Hindlimb muscle (tissue), 1 donor: ENCODE measurements around the gene IGSF1. TPM values are rescaled to one million over a fixed set of nuclear protein-coding genes. Genes with fewer than 3 reads are reported as not detected.
A peak's percentile ranks its signal among the peaks of the same experiment; 100 is the strongest.
"Not testable (repeated sequence)": the region's sequence is repeated elsewhere in the genome, so short reads cannot be mapped to it uniquely, and the experiment has no call there.

Source experiments
- DNase-seq: peaks from one replicate; pipeline ENCODE4 v3.0.0-alpha.2; 2013
- polyA plus RNA-seq: library from polyadenylated mRNA; unstranded; fragments of 120-200 nt; gene quantifications from one replicate; pipeline ENCODE4 v1.2.1, GENCODE V29; 2013; ENCODE audit not compliant: insufficient read length

IGSF1 gene
- polyA plus RNA-seq, 1 donor: 85.8 TPM

DNA sequence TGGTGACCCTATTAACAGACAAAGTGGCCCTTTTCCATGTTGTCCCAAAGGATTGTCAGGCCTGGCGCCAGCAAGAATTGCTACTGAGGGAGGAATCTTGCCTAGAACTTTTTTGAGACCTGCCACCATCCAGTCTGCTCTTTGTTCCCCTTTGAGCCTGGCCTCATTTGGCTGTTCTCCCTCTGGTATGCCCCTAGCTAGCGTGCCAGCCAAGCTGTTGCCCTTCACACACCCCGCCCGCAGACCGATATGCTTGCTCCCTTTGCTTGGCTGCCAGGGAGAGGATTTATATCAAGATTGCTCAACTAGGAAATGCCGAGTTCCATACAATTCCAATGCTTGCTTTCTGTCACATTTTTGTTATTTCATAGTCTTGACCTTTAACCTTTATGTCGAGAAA, 24.4 kb downstream of the IGSF1 start:
- DNase-seq: no peak

GRCh38 chrX:131264053-131264452, 25.1 kb downstream of the IGSF1 start:
- DNase-seq: no peak

DNA sequence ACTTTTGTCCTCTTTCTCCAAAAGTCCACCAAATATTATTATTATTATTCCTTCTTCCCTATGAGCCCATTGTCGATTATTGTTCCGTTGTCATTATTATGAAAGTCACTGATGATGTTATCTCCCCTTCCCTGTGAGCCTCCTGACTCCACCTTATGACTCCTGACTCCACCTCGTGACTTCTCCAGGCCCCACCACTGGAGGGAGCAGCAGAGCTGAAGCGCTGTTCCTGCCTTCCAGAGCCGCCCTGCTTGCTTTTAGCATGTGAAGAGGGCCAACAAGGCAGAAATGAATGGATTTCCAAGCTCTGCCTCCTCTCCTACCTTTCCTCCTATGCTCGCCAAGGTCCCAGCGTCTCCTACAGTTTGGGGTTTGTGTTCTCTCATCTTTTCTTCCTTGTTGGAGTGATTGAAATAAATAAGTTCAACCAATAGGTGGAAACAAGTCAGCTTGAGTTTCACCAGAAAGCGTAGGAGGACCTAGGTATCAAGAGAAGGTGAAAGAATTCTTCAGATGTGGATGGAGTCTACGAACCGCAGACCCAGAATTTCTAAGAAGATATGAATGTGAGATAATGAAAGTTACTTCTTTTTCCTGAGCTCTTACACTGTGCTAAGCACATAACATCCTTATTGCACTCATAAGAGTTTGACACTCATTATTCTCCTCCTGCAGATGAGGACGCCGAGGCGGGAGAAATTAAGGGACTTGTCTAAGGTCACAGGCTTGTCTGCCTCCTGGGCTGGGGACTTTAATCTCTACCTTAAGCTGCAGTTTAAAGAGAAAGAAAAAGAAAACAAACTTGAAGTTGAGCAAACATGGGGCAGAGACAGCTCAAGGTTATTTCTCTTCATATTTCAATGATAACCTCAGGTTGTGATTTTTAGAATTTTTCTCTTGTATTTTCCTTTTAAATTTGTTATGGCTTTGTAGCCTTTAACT, 26.1 kb downstream of the IGSF1 start:
- no peak for DNase-seq

GRCh38 chrX:131262200-131262599, 26.9 kb downstream of the IGSF1 start:
- no peak for DNase-seq

- no peak for DNase-seq
Observed at GRCh38 chrX:131257367-131257766, 31.7 kb downstream of the IGSF1 start.

- DNase-seq: not testable (repeated sequence)
Observed at GRCh38 chrX:131250984-131251738, 37.9 kb downstream of the IGSF1 start.

DNA sequence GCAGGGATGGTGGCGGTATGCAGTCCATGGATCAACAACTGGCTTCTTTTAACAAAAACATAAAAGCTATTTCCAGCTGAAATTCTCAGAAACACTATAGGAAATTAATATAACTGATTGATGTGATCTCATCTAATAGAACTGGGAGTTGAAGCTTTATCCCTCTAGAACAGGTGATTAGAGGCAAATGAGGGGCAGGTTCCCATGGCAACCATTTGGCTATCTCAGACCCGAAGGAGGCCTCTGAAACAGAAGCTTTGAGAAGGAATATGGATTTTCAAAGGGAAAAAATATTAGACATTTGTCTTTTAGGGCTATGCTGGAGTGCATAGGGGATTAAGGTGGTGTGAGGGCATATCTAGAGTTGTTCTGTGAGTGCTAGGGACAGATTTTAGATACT, 50.0 kb downstream of the IGSF1 start:
- DNase-seq: no peak

GRCh38 chrX:131237363-131237762, 51.7 kb downstream of the IGSF1 start:
- no peak for DNase-seq

DNA sequence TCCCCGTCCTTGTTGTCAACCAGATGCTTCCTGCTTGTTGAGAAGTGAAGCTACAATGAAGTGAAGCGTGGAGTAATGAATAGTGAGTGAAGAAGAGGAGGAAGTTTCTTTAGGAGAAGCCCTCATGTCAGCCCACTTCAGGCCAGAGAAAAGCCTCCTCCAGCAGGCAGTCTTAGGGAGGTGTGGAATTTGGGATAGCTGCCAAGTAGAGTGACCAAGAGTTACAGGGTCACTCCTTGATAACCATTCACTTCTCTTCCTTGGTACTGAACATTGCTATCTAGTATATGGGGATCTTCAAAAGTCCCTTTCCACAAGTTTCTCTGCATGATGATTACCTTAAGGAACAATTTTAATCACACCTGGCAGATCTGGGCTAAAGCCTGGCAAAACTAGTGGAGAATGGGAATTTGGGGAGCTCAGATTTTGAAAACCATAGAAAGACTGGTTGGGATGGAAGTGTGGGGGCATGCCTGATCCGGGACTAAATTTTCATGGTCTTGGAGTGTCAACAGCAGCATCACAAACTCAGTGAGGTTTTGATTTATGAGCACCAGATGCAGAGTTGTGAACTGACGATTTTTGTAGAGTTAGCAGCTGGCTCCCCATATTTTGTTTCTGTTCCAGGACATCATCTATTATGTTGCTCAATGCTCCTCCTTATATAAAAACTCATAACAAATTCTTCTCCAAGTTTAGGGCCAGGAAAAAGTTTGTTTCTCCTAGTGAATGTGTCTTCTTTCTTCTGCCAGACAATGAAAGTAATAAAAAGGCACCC, 53.1 kb downstream of the IGSF1 start:
- peak; percentile 26 for DNase-seq

GRCh38 chrX:131227608-131228007, 61.5 kb downstream of the IGSF1 start:
- DNase-seq: no peak

- no peak for DNase-seq
Observed at GRCh38 chrX:131226591-131226990, 62.5 kb downstream of the IGSF1 start.

DNA sequence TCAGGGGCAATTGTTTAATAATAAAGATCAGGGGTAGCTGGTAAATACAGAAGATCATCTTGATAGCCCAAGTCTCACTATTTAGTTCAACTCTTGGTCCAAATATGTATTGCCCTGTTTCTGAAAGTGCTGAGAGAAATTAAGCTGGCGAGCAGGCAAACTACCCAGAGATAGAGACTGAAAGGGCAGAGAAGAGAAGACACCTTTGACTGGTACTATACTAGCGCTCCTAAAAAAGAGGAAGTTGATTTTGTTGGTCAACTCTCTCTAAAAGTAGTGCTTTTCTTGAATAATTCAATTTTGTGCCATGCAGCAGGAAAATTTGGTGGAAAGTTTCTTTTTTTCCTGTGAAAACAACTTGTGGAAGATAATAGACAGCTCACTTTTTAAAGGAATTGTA, 64.0 kb downstream of the IGSF1 start:
- DNase-seq: no peak

Other genes starting within 250 kb of the IGSF1 start
- 522 TPM for gene ARHGAP36, start 231.0 kb downstream of the IGSF1 start, polyA plus RNA-seq